ENCODE measurements around the gene FAM240B.

FAM240B gene

DNA sequence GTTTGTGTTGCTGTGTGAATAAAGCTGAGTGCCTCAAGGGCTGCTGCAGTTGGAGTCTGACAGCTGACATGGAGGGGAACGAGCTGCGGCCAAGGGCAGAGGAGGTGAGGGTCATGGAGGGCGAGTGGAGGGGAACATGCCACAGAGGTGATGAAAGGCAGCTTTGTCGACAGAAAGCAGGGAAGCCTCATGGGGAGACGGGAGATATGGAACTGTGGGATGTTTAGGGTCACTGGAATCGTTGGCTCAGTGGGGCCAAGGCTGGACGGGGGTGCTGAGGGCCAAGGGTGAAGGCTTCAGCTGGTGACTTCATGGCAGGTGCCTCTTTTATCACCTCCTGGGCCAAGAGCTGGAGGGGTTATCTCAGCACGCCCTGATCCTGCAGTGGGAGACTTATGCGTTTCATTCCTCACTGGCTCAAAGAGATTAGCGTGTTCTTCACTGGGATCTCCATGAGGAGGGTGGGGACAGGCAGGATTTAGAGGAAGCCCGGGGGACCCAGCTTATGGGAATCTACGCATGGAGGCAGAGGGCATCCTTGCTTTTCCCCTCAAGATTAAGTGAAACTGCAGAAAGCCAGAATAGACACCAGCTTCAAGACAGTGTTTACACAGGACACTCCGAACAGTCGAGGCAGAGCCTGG, 42.2 kb downstream of the FAM240B start:
- no peak for TF ChIP-seq CTCF (IDR thresholded peaks at IDR 0.05; ENCODE audit: low read depth, low read length, missing control alignments)
- no peak overlapping the region for H3K4me3 ChIP-seq (ENCODE audit: low read depth, low read length)
- no peak for DNase-seq (ENCODE audit: low read depth)
- in situ Hi-C loops (cut with HindIII; ENCODE audit: low sequenced_read_pairs) = no loop called here

DNA sequence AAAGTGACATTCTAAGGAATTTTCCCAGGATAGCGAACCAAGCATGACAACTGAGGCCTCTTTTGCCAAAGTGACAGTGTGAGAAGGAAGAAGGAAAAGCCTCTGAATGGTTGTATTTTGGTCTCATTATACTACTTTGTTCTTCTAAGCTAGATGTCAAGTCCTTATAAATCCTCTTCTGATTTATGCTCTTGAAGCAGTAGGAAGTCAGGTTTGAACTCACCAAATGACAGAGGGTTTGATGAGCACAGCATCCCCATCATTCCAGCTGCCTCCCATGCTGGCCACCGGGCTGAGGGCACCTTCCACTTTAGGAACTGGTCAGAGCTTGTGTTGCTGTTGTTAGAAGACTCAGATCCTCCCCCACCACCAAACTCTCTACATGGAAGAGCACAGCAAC, 44.1 kb downstream of the FAM240B start:
- no peak overlapping the region for H3K4me3 ChIP-seq (ENCODE audit: low read depth, low read length)
- TF ChIP-seq CTCF (IDR thresholded peaks at IDR 0.05; ENCODE audit: low read depth, low read length, missing control alignments) = no peak
- DNase-seq (ENCODE audit: low read depth) = no peak
- in situ Hi-C loops (cut with HindIII; ENCODE audit: low sequenced_read_pairs) = no loop called here

- no peak for TF ChIP-seq CTCF (IDR thresholded peaks at IDR 0.05; ENCODE audit: low read depth, low read length, missing control alignments)
- no peak for DNase-seq (ENCODE audit: low read depth)
- H3K4me3 ChIP-seq (ENCODE audit: low read depth, low read length) = no peak overlapping the region
- in situ Hi-C loops (cut with HindIII; ENCODE audit: low sequenced_read_pairs) = no loop called here
Measured at GRCh38 chr9:38675211-38675610, 44.7 kb downstream of the FAM240B start.

DNA sequence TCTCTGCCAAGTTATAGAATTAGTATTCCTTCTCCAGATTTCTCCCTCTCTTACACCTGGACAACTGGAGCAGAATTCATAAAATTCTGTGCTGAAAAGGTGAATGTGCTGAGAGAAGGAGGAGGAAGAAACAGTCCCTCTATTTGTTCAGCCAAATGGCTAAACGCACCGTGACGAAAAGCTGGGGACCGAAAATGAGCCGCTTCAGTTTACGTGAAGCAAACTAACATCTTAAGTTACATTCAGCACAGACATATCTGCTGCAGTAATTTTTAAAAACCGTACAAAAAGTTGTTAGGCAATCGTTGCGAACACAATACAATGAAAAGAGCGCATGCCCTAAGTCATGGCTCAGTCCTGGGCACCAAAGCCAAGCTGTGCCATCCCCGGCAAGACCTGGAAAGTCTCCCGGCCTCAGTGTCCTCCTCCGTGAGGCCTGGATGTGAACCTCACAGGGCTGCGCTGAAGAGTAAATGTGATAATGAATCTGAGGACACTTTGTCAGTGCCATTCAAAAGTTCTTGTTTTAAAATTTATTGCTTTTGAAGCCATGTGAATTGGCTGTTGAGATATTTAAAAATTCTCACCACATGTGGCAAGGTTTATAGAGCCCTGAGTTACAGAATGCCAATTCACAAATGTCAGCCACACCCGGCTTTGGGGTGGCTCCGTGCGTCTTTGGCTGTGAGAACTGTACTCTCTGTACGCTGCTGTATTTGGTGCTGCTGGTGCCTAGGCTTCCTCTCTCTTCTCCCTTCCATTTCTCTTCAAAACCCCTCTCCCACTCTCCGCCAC, 46.3 kb downstream of the FAM240B start:
- no peak overlapping the region for H3K4me3 ChIP-seq (ENCODE audit: low read depth, low read length)
- no peak for DNase-seq (ENCODE audit: low read depth)
- TF ChIP-seq CTCF (IDR thresholded peaks at IDR 0.05; ENCODE audit: low read depth, low read length, missing control alignments) = no peak
- in situ Hi-C loops (cut with HindIII; ENCODE audit: low sequenced_read_pairs) = no loop called here

GRCh38 chr9:38671748-38672147, 48.2 kb downstream of the FAM240B start:
- in situ Hi-C loops (cut with HindIII; ENCODE audit: low sequenced_read_pairs) = no loop called here
- no peak for TF ChIP-seq CTCF (IDR thresholded peaks at IDR 0.05; ENCODE audit: low read depth, low read length, missing control alignments)

GRCh38 chr9:38671372-38671731, 48.6 kb downstream of the FAM240B start:
- in situ Hi-C loops (cut with HindIII; ENCODE audit: low sequenced_read_pairs) = no loop called here
- DNase-seq (ENCODE audit: low read depth) = no peak
- H3K4me3 ChIP-seq (ENCODE audit: low read depth, low read length) = no peak overlapping the region
- no peak for TF ChIP-seq CTCF (IDR thresholded peaks at IDR 0.05; ENCODE audit: low read depth, low read length, missing control alignments)

More at GRCh38 chr9:38671748-38672147, 48.2 kb downstream of the FAM240B start:
- H3K4me3 ChIP-seq (ENCODE audit: low read depth, low read length) = no peak overlapping the region
- no peak for DNase-seq (ENCODE audit: low read depth)
